ENCODE measurements around the gene KLRG1.

DNA sequence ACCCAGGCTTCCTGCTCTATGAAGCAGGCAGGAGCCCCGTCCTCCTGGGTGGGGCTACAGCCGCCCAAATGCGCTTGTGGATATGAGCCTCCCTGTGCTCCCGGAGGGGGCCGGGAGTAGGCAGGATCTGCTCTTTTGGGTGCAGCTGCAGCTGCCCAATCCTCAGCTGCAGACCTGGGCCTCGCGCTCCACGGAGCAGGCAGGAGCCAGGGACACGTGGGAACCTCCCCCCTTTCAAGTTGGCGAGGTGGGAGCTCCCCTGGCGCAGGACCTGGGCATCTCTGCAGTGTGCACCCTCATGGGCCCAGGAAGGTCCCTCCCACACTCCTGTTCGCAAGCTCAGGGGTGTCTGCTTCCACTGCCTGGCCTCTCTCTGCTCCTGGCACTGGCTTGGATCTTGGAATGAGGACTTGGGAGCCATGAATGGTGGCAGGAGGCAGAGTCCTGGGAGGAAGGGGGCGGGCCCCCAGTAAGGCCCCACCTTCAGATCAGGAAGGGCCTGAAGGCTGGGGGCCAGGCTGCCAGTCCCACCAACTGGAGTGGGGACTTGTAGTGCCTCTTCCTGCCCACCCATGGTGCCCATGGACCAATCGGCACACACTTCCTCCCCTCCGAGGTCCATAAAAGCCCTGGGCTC, 61.3 kb downstream of the KLRG1 start:
- TF ChIP-seq EZH2 (IDR thresholded peaks at IDR 0.05; ENCODE audit: borderline replicate concordance, insufficient read depth, low read depth, low read length, poor library complexity, severe bottlenecking) = no peak
- TF ChIP-seq, protein P1, sequence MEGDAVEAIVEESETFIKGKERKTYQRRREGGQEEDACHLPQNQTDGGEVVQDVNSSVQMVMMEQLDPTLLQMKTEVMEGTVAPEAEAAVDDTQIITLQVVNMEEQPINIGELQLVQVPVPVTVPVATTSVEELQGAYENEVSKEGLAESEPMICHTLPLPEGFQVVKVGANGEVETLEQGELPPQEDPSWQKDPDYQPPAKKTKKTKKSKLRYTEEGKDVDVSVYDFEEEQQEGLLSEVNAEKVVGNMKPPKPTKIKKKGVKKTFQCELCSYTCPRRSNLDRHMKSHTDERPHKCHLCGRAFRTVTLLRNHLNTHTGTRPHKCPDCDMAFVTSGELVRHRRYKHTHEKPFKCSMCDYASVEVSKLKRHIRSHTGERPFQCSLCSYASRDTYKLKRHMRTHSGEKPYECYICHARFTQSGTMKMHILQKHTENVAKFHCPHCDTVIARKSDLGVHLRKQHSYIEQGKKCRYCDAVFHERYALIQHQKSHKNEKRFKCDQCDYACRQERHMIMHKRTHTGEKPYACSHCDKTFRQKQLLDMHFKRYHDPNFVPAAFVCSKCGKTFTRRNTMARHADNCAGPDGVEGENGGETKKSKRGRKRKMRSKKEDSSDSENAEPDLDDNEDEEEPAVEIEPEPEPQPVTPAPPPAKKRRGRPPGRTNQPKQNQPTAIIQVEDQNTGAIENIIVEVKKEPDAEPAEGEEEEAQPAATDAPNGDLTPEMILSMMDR (IDR thresholded peaks at IDR 0.05) = no peak
